Stimulated activated CD8-positive, alpha-beta memory T cell treated with anti-CD3 and anti-CD28 coated beads, Interleukin-2, amount 100 ng/mL, for 1 hour (primary cell): ENCODE data around the gene FOXD3.
"Not testable (repeated sequence)": the region's sequence is repeated elsewhere in the genome, so short reads cannot be mapped to it uniquely, and the experiment has no call there.

ENCODE experiments used
- DNase-seq, 2 donors: peaks; one replicate each; pipeline ENCODE4 v3.0.0-alpha.2; 2020; ENCODE audit warnings: low read depth in 2 of 2

FOXD3 gene

GRCh38 chr1:63321066-63321784, 1.1 kb upstream of the FOXD3 start:
- no peak for DNase-seq

GRCh38 chr1:63321785-63322113, 618 bp upstream of the FOXD3 start:
- DNase-seq, result no peak

- DNase-seq, result no peak
Measured at GRCh38 chr1:63322944-63323864, 837 bp downstream of the FOXD3 start.

- no peak for DNase-seq
Measured at GRCh38 chr1:63323865-63324778, 1.8 kb downstream of the FOXD3 start.

- DNase-seq, result no peak
Measured at GRCh38 chr1:63324779-63325119, 2.4 kb downstream of the FOXD3 start.

- no peak for DNase-seq
Measured at GRCh38 chr1:63325279-63325985, 3.1 kb downstream of the FOXD3 start.

GRCh38 chr1:63326106-63326472, 3.7 kb downstream of the FOXD3 start:
- DNase-seq, result no peak

- no peak for DNase-seq
Measured at GRCh38 chr1:63326473-63327380, 4.4 kb downstream of the FOXD3 start.

- no peak for DNase-seq
Measured at GRCh38 chr1:63327417-63328054, 5.2 kb downstream of the FOXD3 start.

- no peak for DNase-seq
Measured at GRCh38 chr1:63328122-63328521, 5.8 kb downstream of the FOXD3 start.

- no peak for DNase-seq
Measured at GRCh38 chr1:63328781-63329180, 6.4 kb downstream of the FOXD3 start.

GRCh38 chr1:63329621-63330330, 7.4 kb downstream of the FOXD3 start:
- no peak for DNase-seq

GRCh38 chr1:63330331-63330916, 8.1 kb downstream of the FOXD3 start:
- no peak for DNase-seq

GRCh38 chr1:63342402-63342801, 20.0 kb downstream of the FOXD3 start:
- DNase-seq, result no peak

- DNase-seq, result no peak
Measured at GRCh38 chr1:63343922-63344321, 21.6 kb downstream of the FOXD3 start.

GRCh38 chr1:63350320-63350719, 28.0 kb downstream of the FOXD3 start:
- no peak for DNase-seq

- DNase-seq, result no peak
Measured at GRCh38 chr1:63352736-63353135, 30.4 kb downstream of the FOXD3 start.

GRCh38 chr1:63356234-63356633, 33.9 kb downstream of the FOXD3 start:
- DNase-seq, result not testable (repeated sequence)

GRCh38 chr1:63359561-63359960, 37.2 kb downstream of the FOXD3 start:
- no peak for DNase-seq
